HL-60 (cell line): ENCODE results near the gene RHBDF2.

Experiments
- GABPA ChIP-seq: IDR thresholded peaks from 2 replicates; pipeline ENCODE4 v1.6.1; 2012; ENCODE audit warnings: low read depth
- POLR2AphosphoS5 ChIP-seq: IDR thresholded peaks from 2 replicates; pipeline ENCODE4 v1.6.1; 2012; ENCODE audit warnings: low read depth
- SPI1 ChIP-seq: IDR thresholded peaks from 2 replicates; pipeline ENCODE4 v1.6.1; 2012; ENCODE audit warnings: low read depth, mild to moderate bottlenecking, borderline replicate concordance
- TF ChIP-seq, protein P1 (sequence below): IDR thresholded peaks from one replicate; pipeline ENCODE4 v1.5.1; 2011; ENCODE audit warnings: low read length, control low read depth, inconsistent platforms; ENCODE audit not compliant: insufficient read depth
- TF ChIP-seq, protein P2 (sequence below): IDR thresholded peaks from 2 replicates; pipeline ENCODE4 v1.6.1; 2012; ENCODE audit warnings: low read depth; ENCODE audit not compliant: insufficient replicate concordance

DNA sequence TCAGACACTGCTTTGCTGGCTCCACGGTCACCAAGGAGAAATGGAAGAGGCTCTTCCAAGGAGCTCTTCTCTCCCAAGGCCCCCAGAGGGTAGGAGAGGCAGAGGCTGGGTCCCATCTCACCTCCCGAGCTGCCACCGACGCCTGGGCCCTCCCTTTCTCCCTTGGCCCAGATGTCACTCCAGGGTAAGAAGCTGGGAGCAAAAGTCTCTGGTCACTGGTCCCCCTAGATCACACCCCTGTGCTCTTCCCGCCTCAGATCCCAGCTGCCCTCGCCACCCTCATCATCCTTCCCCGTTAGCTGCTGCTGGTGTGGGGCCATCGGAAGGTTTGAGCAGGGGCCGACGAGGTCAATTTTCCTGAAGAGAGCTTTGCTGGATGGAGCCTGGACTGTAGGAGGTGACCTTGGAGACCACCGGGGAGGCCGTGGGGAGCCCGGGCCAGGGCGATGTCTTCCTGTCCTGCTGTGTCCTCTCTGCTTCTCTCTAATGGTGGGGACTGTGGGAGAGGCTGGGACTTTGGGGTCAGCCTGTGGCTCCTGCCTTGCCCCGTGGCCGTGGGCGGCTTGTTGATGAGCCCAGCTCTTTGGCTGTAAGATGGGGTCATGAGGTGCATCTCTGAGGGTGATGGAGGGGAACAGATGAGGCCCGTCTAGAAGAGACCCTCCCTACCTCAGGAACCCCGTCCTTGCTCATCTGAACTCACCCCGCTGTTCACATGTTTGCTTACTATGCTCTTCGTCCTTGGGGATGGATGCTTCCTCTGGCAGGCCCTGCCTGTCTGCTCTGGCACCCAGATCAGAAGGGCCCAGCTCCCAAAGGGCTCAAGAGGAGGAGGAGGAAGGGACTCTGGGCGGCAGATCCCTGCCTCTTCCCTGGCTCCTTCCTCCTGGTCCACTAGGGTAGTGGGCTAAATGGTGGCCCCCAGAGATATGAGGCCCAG lies 11.4 kb upstream of the RHBDF2 start:
- TF ChIP-seq, protein P1, sequence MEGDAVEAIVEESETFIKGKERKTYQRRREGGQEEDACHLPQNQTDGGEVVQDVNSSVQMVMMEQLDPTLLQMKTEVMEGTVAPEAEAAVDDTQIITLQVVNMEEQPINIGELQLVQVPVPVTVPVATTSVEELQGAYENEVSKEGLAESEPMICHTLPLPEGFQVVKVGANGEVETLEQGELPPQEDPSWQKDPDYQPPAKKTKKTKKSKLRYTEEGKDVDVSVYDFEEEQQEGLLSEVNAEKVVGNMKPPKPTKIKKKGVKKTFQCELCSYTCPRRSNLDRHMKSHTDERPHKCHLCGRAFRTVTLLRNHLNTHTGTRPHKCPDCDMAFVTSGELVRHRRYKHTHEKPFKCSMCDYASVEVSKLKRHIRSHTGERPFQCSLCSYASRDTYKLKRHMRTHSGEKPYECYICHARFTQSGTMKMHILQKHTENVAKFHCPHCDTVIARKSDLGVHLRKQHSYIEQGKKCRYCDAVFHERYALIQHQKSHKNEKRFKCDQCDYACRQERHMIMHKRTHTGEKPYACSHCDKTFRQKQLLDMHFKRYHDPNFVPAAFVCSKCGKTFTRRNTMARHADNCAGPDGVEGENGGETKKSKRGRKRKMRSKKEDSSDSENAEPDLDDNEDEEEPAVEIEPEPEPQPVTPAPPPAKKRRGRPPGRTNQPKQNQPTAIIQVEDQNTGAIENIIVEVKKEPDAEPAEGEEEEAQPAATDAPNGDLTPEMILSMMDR, result no peak
- no peak for TF ChIP-seq POLR2AphosphoS5
- TF ChIP-seq, protein P2, sequence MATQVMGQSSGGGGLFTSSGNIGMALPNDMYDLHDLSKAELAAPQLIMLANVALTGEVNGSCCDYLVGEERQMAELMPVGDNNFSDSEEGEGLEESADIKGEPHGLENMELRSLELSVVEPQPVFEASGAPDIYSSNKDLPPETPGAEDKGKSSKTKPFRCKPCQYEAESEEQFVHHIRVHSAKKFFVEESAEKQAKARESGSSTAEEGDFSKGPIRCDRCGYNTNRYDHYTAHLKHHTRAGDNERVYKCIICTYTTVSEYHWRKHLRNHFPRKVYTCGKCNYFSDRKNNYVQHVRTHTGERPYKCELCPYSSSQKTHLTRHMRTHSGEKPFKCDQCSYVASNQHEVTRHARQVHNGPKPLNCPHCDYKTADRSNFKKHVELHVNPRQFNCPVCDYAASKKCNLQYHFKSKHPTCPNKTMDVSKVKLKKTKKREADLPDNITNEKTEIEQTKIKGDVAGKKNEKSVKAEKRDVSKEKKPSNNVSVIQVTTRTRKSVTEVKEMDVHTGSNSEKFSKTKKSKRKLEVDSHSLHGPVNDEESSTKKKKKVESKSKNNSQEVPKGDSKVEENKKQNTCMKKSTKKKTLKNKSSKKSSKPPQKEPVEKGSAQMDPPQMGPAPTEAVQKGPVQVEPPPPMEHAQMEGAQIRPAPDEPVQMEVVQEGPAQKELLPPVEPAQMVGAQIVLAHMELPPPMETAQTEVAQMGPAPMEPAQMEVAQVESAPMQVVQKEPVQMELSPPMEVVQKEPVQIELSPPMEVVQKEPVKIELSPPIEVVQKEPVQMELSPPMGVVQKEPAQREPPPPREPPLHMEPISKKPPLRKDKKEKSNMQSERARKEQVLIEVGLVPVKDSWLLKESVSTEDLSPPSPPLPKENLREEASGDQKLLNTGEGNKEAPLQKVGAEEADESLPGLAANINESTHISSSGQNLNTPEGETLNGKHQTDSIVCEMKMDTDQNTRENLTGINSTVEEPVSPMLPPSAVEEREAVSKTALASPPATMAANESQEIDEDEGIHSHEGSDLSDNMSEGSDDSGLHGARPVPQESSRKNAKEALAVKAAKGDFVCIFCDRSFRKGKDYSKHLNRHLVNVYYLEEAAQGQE, result no peak
- TF ChIP-seq SPI1, result no peak
- TF ChIP-seq GABPA, result no peak
